HG03457 (cell line): ENCODE results near the gene BABAM2.
"Not testable (repeated sequence)": the region's sequence is repeated elsewhere in the genome, so short reads cannot be mapped to it uniquely, and the experiment has no call there.

Experiments
- ATAC-seq: cut with Tn5 transposase; IDR thresholded peaks from one replicate; pipeline ENCODE4 v1.9.1; 2021; ENCODE audit warnings: moderate number of reproducible peaks; ENCODE audit not compliant: unreplicated experiment

Gene BABAM2

DNA sequence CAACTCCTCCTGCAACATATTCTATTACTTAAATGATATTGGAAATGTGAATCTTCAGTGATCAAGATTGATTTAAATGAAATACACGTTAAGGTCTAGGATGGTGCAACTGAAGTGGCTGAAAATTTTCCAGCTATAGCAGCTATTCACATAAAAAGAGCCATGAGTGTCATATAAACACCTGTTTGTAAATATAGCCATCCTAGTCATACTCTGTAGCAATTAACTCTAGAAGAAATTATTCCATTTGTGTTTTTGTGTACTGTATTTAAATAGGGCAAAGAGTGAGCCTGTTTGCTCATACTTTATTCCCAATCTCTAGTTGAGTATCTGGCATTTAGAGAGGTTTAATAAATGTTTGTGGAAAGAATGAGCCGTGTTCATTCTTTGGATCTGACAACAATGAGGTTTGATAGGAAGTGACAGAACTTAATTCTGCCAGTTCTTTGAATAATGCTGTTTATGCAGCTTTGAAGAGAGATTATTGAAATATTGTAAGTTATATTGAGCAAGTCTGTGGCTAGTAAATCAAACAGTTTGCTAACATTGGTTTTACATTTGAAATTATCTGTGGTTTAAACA, 49.7 kb downstream of the BABAM2 start:
- ATAC-seq, result no peak

DNA sequence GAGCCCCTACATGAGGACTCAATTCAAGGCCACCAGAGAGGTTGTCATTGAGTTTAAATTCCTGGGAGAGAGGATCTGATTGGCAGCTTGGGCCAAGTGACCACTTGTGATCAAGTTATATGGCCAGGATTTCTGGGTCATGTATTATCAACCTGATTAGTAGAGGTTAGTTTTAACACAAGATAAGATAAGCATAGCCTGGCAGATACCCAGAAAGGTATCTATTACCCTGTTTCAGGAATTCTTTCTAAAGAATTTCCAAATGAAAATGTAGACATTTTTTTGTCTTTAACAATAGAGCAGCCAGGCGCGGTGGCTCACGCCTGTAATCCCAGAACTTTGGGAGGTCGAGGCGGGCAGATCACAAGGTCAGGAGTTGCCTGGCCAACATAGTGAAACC, 50.5 kb downstream of the BABAM2 start:
- no peak for ATAC-seq

DNA sequence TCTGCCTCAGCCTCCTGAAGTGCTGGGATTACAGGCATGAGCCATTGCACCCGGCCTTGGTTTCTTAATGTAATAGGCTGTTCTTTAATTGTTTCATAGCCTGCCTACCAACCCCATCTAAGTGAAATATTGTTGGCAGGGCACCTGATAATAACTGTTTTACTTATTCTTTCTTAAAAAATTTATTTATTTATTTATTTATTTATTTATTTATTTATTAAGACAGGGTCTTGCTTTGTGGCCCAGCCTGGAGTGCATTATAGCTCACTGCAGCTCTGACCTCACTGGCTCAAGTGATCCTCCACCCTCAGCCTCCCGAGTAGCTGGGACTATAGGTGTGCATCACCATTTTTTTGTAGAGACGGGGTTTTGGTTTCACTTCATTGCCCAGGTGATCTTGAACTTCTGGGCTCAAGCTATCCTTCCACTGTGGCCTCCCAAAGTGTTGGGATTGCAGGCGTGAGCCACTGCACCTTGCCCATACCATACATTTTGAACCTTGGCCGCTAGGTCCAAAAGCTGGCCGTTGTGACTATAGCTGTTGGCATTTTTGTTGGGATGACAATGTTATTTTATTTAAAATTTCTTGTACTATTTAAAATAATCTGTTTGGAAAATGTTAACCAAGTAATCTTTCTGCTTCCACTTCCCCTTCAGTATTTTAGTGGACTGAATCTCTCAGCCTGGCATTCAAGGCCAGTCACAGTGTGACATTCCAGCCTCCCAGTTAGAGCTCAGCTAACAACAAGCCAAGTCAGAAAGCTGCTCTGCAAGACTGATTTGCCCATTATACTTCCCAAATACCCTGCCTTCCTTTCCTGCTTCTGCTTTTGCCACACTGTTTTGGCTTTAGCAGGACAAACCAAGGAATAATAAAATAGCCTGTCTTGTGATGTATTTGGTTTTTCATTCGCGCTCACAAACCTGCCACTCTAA, 52.4 kb downstream of the BABAM2 start:
- ATAC-seq, result no peak

DNA sequence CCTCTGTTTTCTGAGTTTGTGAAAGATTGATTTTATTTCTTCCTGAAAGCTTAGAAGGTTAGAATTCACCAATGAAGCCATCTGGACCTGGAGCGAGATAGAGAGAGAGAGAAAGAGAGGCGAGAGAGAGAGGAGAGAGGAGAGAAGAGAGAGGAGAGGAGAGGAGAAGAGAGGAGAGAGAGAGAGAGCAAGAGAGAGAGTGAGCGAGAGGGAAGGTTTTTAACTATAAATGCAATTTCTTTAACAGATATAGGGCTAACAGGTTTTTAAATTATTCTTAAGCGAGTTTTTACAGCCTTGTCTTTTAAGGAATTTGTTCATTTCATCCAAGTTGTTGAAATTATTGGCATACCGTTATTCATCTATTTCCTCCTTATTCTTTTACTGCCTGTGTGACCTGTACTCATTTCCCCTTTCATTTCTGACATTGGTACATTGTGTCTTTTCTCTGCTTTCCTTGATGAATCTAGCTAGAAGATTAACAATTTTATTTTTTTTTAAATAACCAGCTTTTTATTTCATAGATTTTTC, 56.1 kb downstream of the BABAM2 start:
- ATAC-seq, result no peak

DNA sequence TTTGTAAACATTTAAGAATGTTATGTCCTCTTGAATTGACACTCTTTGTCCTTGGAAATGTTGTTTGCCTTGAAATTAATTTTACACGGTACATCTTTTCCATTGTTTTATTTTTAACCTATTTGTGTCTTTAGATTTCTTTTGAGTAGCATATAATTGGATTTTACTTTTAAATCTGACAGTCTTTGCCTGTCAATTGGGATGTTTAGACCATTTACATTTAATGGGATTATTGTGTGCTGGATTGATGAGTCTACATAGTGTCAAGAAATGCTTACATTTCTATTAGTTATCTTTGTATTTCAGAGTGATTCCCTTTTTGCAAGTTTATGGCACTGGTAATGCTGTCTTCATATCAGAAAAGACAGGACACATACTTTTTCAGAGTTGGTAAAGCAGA, 61.5 kb downstream of the BABAM2 start:
- ATAC-seq, result no peak

DNA sequence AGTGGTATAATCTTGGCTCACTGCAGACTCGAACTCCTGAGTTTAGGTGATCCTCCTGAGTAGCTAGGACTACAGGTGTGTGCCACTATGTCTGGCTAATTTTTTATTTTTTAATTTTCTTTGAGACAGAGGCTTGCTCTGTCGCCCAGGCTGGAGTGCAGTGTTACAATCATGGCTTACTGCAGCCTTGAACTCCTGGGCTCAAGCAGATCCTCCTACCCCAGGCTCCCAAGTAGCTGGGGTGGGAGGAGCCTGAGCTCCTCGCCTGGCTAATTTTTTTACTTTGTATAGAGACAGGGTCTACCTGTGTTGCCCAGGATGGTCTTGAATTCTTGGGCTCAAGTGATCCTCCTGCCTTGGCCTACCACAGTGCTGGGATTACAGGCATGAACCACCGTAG, 62.5 kb downstream of the BABAM2 start:
- ATAC-seq, result no peak

DNA sequence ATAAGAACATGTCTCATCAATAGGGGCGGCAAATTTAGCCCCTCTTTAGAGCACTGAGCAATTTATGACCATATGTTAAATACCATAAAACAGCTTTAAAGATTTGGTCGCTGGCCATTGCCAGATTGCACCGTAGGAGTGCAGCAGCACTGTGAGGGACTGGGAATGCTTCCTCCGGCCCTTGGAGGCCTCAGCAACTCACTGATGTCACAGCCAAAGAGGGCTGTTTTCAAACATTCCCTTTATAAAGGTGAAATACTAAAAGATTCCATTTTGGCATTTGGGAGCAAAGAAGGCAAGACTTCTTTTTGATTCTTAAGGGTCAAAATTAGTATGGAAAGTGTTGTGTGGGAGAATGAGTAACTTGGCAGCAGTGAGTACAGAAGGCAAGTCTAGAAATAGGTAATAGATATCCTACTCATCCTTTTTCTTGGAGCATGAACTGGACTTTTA, 63.7 kb downstream of the BABAM2 start:
- ATAC-seq, result no peak

DNA sequence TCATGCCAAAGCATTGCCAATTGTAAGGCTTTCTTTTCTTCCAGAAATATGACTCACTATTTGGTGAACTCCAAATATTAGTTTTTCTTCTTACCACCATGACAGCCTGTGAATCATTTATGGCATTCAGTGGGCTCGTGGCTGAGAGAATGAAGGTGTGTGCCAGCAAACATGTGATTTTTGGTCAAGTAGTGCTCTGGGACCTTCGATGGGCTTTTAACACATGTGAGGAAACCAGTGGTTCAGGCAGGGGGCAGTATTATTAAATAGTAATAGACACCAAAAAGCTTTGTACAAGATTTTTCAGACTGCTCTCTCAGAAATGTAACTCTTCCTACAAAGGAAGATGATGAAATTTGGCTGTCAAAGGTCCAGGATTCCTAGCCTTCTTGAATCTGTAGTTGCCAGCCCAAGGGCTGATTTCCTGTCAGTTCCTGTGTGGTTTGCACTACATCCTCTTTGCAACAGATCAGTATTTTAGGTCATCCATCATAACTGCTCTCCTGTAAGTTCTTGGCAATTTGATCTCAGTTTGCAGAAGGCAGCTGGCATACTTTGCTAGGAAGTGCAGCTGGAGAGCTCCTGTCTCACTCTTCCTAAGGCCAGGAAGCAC, 64.3 kb downstream of the BABAM2 start:
- ATAC-seq, result no peak

DNA sequence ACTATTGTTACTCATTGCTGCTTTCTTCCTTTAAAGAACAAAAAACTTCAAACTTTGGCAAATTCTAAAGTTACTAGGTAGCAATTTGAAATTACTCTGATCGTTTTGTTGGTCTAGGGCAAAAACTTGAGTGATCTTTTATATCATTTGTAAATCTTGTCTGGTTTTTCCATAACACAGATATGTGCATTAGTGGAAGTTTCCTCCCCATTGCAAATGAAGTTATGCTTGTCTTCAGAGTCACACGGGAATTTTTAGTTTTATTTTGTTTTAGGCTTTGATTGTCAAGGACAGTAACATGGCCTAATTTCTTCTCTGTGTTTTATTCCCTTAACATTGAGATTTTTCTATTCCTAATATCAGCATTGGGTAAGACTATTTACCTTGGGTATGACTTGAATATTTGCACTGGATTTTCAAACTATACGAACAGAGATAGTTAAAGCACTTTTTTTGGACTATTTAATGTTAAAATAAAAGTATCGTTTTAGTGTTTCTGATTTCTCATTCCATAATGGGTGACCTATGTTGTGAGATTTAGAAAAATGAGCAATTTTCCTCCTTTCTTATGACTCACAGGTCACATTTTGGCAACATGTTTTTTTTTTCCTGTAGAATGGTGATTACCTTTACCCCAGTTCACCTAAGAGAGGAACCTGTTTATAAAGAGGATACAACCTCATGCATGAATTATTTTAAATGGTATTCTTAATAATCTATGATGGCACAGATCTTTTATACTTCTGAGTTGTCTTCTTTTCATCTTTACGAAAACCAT, 65.0 kb downstream of the BABAM2 start:
- ATAC-seq, result no peak

DNA sequence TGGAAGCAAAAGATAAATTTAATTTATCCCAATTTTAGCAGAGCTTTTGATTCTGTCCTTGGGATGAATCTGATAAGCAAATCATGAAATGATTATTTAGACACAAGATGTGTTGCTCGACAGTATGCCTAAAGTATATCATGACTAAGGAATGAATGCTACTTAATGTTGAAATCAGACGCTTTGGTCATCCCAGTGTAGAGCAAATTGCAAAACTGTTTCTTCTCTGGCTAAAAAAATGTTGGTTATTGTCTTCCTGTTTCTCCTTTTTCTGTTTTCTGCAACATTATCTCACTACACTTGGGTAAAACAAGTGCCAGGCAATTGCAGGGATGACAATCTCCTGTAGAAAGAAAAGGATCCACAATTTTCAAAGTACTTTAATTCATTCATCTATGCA, 66.4 kb downstream of the BABAM2 start:
- no peak for ATAC-seq

DNA sequence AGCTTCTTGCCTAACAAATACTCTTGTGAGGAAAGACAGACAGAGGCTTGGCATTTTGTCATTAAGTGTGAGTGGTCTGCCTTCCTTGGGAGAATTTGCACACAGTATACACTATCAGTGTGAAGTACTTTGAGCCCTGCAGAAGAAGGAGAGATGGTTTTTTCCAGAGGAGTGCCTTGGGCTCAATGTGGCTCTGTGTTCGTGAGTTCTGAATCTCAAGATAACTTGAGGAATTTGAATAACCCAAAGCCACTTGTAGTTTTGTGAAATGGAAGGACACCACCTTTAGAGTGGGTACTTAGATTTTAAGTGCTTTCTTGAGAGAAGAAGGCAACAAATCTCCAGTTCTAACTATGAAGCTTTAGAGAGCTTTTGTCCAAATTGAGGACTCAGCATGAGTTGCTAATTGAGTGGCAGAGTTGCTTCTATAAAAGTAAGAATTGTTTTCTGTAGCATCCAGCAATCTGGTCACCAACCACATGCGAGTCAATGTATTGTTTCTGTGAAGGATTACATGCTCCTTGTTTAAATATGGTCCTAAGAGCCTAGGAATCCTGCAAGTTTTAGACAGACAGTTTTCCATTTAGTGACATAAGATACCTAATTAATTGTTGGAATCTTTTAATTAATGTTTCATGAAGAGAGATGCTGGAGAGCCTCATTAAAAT, 68.3 kb downstream of the BABAM2 start:
- no peak for ATAC-seq

DNA sequence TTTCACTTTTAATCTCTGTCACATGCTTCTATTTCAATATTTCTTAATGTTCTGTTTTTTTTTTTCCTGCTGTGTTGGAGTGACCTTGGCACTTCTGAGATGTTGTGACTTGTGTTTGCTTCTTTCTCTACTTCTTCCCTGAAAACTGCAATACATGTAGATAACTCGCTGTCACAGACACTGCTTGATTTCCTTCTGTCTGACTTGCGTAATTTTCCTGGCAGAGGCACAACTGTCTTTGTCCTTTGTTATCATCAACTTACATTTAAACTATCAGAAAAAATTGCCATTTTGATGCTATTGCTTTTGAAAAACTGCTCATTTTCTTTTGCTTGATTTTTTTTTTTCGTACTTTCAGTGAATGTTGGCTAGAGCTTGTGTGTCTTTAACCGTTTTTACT, 69.0 kb downstream of the BABAM2 start:
- no peak for ATAC-seq

DNA sequence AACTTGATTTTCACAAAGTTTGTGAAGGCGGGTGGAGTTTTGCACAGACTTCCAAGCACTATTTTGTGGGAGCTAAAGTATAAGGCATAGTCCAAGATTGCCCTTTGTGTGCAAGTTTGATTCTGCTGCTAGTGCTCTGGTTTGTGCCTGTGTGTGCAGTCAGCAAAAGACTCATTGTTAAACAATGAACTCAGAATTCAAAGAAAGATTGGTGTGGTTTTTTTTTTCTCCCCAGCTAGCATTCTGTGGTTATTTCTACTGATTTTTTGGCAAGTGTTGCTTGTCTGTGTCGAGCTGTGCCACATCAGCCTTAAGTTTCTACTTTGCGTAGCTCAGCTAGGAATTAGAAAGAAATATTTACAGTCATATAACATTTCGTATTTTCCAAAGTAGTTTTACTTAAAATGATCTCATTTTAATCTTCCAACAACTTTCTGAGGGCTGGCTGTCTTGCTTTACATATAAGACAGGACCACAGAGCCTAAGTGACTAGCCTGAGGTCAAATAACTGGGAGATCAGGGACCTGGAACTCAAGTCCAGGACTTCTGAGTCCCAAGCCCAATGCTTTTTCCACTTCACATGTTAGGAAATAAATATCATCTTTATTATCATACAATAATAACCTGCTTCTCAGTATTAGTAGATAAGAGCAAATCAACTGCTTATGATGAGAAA, 69.8 kb downstream of the BABAM2 start:
- no peak for ATAC-seq

DNA sequence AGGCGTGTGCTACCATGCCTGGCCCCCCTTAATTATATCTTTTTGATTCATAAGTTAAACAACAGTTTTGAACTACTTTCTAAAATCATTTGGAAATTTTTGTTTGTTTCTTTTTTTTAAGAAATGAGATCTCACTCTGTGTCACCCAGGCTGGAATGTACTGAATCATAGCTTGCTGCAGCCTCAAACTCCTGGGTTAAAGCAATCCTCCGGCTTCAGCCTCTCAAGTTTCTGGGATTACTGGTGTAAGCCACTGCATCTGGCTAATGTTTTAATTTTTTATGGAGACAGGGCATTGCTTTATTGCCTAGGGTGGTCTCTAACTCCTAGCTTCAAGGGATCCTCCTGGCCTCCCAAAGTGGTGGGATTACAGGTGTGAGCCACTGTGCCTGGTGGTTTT, 71.5 kb downstream of the BABAM2 start:
- ATAC-seq, result no peak

DNA sequence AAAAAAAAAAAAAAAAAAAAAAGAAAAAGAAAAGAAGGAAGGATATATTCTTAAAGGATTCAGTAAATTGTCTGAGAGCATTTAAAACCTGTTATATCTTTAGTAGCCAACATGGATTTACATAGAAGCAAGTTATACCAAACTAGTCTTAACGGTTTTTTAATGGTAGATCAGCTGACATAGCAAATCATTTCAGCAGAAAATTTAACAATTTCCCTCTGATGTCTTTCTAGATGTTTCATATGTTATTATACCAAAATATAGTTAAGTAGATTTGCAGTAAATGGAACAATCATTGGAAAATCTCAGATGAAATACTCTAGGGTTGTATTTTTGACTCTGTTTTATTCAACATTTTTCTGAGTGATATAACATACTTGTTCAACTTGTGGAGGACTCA, 72.9 kb downstream of the BABAM2 start:
- ATAC-seq, result no peak

DNA sequence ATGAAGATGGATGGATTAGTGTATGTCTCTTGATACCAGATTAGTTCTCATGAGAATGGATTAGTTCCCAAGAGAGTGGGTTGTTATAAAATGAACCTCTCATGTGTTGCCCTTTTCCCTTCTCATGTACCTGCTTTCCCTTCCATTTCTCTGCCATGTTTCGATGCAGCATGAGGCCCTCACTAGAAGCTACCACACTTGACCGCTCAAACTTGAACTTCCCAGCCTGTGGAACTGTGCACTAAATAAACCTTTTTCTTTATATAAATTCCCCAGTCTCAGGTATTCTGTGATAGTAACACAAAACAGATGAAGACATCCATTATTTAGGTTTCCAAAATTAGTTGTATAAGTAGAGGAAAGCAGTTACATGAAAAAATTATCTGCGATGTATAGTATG, 73.5 kb downstream of the BABAM2 start:
- ATAC-seq, result no peak

DNA sequence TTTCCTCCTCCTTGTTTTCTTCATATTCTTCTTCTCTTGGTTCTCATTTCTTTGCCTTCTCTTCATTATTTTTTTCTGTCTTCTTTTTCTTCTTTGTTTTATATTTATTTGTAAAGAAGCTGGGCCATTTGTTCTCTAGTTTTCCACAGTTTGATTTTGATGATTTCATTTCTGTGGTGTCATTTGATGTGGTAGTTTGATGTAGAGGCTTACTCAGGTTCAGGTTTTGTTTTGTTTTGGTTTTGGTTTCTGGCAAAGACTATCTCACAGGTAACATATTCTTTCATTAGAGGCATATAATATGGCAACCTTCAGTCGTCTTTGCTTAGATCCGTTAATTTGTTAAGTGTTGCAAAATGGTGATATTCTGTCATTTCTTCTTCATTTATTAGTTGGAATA, 75.3 kb downstream of the BABAM2 start:
- no peak for ATAC-seq

DNA sequence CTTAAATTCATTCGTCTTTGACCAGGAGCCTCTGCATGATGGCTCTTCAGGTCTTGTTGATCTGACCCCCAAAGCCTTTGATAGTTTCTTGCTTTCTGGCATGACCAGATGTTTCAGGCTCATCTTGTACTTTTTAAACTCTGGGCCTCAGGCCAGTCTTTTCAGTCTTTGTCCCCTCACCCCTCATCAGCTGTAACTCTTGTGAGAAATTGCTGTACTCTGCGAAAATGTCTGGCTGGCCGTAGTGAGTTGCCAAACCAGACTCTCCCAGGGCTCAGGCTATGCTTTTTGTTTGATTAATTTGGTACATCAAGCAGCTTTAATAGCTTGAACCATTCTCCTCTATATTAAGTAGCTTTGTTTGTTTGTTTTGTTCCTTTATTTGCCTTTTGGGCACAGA, 75.9 kb downstream of the BABAM2 start:
- no peak for ATAC-seq

DNA sequence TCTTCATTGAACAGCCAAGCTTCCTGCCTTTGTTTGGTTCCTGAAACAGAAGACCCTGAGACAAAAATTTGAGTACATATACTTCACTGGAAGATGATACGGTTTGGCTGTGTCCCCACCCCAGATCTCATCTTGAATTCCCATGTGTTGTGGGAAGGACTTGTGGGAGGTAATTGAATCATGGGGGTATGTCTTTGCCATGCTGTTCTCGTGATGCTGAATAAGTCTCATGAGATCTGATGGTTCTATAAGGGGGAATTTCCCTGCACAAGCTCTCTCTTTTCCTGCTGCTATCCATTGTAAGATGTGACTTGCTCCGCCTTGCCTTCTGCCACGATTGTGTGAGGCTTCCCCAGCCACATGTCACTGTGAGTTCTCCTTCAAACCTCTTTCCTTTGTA, 76.5 kb downstream of the BABAM2 start:
- ATAC-seq, result no peak

DNA sequence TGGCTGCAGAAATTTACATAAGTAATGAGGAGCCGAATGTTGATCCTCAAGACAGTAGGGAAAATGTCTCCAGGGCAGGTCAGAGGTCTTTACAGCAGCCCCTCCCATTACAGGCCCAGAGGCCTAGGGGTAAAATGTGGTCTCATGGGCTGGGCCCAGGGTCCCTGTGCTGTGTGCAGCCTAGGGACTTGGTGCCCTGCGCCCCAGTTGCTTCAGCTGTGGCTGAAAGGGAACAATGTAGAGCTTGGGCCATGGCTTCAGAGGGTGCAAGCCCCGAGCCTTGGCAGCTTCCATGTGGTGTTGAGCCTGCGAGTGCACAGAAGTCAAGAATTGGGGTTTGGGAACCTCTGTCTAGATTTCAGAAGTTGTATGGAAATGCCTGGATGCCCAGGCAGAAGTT, 77.5 kb downstream of the BABAM2 start:
- ATAC-seq, result not testable (repeated sequence)
